HG02884 (cell line): ENCODE data around the gene DUSP8.

Experiments
- ATAC-seq: cut with Tn5 transposase; IDR thresholded peaks from one replicate; pipeline ENCODE4 v1.9.1; 2021; ENCODE audit warnings: mild to moderate bottlenecking, moderate library complexity; ENCODE audit not compliant: unreplicated experiment

Gene DUSP8

DNA sequence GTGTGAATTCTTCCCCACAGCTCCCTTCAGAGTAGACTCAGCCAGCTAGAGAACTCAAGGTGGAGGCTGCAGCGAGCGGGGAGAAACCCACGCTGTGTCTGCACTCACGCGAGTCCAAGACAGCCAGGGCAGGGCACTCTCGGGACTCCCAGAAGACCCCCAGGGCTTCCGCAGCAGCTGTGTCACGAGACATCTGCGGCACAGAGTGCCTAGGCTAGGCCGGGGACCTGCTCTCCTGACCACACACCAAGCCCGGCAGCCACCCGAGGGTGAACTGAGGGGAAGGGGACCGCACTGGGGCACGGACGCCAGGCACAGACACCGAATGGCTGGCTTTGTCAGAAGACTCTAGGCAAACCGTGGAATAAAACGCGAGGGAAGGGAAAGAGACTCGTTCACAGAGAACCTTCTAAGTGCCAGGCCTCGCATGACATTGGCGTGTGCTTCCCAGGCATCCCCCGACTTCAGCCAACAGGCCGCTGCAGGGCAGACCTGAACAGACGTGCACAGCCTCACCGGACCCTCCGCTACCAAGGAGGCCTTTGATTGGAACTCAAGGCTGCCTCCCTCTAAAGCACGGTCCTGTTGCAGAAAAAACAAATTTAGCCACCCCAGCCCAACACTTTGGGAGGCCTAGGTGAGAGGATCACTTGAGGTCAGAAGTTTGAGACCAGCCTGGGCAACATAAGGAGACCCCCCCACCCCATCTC lies 67.3 kb downstream of the DUSP8 start:
- no peak for ATAC-seq

DNA sequence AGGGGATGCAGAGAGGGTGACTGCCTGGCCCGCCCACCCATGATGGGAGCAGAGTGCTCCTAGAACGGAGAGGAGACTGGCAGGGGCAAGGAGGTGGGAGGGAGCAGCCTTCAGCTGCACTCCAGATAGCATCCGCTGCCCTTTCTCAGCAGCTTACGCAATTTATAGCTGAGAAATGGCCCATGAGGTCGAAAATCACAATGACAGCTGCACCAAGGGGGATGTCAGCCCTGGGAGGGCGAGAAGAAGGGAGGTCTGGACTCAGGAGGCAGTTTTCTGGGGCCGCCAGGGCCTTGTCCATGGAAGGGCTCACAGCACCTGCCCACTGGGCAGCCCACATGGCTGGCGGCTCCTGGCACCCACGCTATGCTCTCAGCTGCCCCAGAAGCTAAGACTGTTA lies 67.9 kb downstream of the DUSP8 start:
- ATAC-seq: no peak
